IPS-20b (cell line): Measurements from ENCODE around the gene ADAT3.

Experiments used
- H3K27ac ChIP-seq: one replicate; pipeline ENCODE4 v1.5.1; 2013; ENCODE audit warnings: low read length
- H3K27me3 ChIP-seq: 2 replicates; pipeline ENCODE4 v1.6.1; 2013; ENCODE audit warnings: mild to moderate bottlenecking, low read length, inconsistent platforms; ENCODE audit not compliant: insufficient read depth
- H3K36me3 ChIP-seq: 2 replicates; pipeline ENCODE4 v1.6.1; 2013; ENCODE audit warnings: low read depth, mild to moderate bottlenecking, inconsistent platforms, low read length, moderate library complexity; ENCODE audit not compliant: insufficient read depth
- H3K4me1 ChIP-seq: 2 replicates; pipeline ENCODE4 v1.6.1; 2013; ENCODE audit warnings: mild to moderate bottlenecking, control low read depth, inconsistent platforms, low read length, moderate library complexity; ENCODE audit not compliant: insufficient read depth
- H3K4me3 ChIP-seq: 2 replicates; pipeline ENCODE4 v1.5.1; 2013; ENCODE audit warnings: mild to moderate bottlenecking, low read length, inconsistent platforms
- H3K9ac ChIP-seq: 2 replicates; pipeline ENCODE4 v1.6.1; 2013; ENCODE audit warnings: low read depth, mild to moderate bottlenecking, inconsistent platforms, low read length, moderate library complexity
- H3K9me3 ChIP-seq: 2 replicates; pipeline ENCODE4 v1.6.1; 2013; ENCODE audit warnings: mild to moderate bottlenecking, low read depth, low read length, inconsistent platforms; ENCODE audit not compliant: insufficient read depth

The ADAT3 gene

DNA sequence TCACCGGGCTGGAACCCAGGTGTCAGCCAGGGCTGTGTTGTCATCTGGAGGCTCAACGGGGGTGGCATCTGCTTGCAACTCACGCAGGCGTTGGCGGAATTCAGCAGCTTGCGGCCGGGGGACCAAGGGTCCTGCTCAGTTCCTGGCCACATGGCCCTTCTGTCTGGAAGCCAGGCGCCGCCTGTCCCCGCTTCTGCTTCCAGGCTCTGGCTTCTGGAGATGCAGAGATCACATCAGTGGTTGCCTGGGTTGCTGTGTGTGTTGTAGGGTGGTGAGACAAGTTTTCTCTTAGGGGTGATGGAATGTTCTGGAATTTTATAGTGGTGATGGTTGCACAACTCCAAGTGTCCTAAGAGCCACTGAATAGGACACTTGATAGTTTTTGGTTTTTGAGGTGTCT, 5.0 kb downstream of the ADAT3 start:
- H3K4me1 ChIP-seq: no peaks in the 10 kb centered on the region
- H3K4me3 ChIP-seq: no peak overlapping the region
- peaks cover 9% of the 10 kb centered on the region for H3K36me3 ChIP-seq
- no peaks in the 10 kb centered on the region for H3K9me3 ChIP-seq
- H3K27me3 ChIP-seq: no peaks in the 10 kb centered on the region
- no peak overlapping the region; the same call in 1 of the 2 replicates for H3K9ac ChIP-seq
- H3K27ac ChIP-seq: no peak overlapping the region

DNA sequence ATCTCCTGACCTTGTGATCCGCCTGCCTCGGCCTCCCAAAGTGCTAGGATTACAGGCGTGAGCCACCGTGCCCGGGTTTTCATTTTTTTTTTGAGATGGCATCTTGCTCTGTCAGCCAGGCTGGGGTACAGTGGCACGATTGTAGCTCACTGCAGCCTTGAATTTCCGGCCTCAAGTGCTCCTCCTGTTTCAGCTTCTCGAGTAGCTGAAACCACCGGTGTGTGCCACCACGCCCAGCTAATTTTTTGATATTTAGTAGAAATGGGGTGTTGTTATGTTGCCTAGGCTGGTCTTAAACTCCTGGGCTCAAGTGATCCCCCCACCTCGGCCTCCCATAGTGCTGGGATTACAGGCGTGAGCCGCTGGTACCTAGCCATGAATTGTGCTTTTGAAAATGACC, 5.9 kb downstream of the ADAT3 start:
- peaks cover 9% of the 10 kb centered on the region for H3K36me3 ChIP-seq
- no peaks in the 10 kb centered on the region for H3K4me1 ChIP-seq
- no peaks in the 10 kb centered on the region for H3K9me3 ChIP-seq
- H3K4me3 ChIP-seq: no peak overlapping the region
- H3K9ac ChIP-seq: no peak overlapping the region
- H3K27me3 ChIP-seq: no peaks in the 10 kb centered on the region
- no peak overlapping the region for H3K27ac ChIP-seq

DNA sequence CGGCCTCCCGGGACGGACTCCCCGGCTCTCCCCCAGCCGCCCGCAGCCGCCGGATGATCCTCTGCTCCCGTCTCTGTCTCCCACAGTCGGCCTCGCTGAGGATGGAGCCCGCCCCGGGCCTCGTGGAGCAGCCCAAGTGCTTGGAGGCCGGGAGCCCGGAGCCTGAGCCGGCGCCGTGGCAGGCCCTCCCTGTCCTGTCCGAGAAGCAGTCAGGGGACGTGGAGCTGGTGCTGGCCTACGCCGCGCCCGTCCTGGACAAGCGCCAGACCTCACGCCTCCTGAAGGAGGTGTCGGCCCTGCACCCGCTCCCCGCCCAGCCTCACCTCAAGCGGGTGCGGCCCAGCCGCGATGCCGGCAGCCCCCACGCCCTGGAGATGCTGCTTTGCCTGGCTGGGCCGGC, 6.8 kb downstream of the ADAT3 start:
- Histone ChIP-seq H3K27ac (no peak overlapping the region), H3K27me3 (no peaks in the 10 kb centered on the region), H3K4me3 (no peak overlapping the region), H3K9ac (no peak overlapping the region), H3K4me1 (no peaks in the 10 kb centered on the region), H3K9me3 (no peaks in the 10 kb centered on the region), H3K36me3 (peaks cover 14% of the 10 kb centered on the region)

DNA sequence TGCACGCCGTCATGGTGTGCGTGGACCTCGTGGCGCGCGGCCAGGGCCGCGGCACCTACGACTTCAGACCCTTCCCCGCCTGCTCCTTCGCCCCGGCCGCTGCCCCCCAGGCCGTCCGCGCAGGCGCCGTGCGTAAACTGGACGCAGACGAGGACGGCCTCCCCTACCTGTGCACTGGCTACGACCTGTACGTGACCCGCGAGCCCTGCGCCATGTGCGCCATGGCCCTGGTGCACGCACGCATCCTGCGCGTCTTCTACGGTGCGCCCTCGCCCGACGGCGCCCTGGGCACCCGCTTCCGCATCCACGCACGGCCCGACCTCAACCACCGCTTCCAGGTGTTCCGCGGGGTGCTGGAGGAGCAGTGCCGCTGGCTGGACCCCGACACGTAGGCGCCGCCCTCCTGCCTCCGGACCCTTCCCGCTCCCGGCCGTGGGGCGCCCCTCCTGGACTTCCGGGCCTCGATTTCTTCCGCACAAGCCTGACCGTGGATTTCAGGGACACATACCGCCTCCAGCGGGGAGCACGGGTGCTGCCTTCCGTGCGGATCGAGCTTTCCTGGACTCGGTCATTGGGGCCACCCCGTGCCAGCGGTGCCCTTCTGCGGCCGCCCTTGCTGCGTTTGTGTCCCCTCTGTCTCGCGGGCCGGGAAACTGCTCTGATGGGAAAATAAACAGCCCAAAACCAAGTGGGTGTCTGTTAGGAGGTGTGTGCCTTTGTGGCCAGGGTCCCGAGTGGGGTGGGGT, 7.7 kb downstream of the ADAT3 start:
- H3K4me1 ChIP-seq: no peaks in the 10 kb centered on the region

DNA sequence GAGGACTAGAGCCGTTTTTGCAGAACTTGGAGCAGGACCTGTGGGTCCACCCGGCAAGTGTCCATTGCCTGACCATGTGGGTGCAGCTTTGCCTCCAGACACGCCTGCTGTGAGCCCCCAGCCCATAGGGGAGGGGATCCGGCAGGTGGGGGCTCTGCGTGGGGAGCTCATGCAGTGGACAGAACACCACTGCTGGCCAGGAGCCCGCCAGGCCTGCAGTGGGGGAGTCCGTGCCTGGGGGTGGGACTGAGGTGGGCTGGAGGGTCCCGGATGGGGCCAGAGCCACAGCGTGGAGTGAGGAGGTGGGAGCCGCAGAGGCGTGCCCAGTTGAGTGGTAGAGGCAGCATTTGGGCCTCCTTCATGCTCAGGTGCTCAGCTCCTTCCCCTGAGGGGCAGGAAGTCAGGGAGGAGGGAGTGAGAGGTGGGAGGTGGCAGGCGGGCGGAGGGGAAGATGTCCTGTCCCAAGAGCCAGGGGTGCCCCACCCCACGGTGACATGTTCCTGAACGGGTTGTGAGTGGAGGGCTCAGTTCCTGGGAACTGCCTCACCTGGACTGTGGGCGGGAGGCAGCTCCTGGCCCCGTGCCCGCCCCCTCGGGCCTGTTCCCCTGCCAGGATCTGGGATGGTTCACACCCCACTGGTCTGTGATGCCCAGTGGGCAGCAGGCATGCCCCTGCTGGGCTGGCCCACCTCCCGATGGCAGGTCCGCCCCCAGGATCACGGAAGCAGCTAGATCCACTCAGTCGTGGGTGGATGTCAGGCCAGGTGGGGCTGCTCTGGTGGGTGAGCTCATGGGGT, 8.8 kb downstream of the ADAT3 start:
- Histone ChIP-seq H3K36me3 (peaks cover 30% of the 10 kb centered on the region), H3K9ac (no peak overlapping the region), H3K9me3 (no peaks in the 10 kb centered on the region), H3K27ac (no peak overlapping the region), H3K4me1 (no peaks in the 10 kb centered on the region), H3K4me3 (no peak overlapping the region), H3K27me3 (no peaks in the 10 kb centered on the region)

More for the DNA sequence above, 7.7 kb downstream of the ADAT3 start:
- Histone ChIP-seq H3K9me3 (no peaks in the 10 kb centered on the region), H3K4me3 (no peak overlapping the region), H3K27ac (no peak overlapping the region), H3K27me3 (no peaks in the 10 kb centered on the region), H3K36me3 (peaks cover 20% of the 10 kb centered on the region), H3K9ac (no peak overlapping the region)

DNA sequence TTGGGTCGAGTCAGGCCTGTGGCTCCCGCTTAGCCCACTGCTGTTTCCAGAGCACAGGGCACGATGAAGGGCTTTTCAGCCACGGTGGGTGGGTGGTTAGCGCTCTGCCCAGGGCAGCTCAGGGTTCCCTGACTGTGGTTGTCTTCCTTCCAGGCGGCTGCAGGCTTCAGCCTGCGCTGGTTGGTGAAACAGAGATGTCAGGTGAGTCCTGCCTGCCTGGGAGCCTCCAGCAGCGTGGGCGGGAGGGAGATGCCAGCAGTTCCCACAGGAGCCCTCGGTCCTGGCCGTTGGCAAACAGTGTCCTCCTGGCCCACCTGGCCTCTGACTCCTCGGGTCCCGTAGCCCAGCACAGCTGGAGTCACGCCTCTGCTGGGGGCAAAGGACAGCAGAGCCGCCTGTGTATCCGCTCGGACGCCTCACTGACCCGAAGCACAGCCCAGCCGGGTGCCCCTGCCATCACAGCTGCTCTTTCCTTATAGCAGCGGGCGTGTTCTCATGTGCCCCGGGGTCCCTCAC, 9.7 kb downstream of the ADAT3 start:
- peaks cover 35% of the 10 kb centered on the region for H3K36me3 ChIP-seq
- H3K4me1 ChIP-seq: no peaks in the 10 kb centered on the region
- no peaks in the 10 kb centered on the region for H3K27me3 ChIP-seq
- H3K4me3 ChIP-seq: no peak overlapping the region
- no peak overlapping the region for H3K9ac ChIP-seq
- H3K9me3 ChIP-seq: no peaks in the 10 kb centered on the region
- no peak overlapping the region for H3K27ac ChIP-seq

DNA sequence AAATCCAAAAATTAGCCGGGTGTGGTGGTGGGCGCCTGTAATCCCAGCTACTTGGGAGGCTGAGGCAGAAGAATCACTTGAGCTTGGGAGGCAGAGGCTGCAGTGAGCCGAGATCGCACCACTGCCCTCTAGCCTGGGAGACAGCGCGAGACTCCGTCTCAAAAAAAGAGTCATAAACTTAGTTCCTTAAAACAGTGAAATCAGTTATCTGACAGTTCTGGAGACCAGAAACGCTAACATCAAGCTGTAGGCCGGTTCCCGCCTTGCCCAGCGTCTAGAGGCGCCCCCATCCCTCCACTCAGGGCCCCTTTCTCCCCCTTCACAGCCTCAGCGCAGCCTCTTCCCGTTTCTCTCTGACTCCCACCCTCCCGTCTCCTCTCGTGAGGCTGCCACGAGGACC, 11.9 kb downstream of the ADAT3 start:
- H3K27me3 ChIP-seq: no peaks in the 10 kb centered on the region
- no peak overlapping the region for H3K27ac ChIP-seq
- H3K9ac ChIP-seq: no peak overlapping the region
- H3K4me1 ChIP-seq: no peaks in the 10 kb centered on the region
- peaks cover 58% of the 10 kb centered on the region for H3K36me3 ChIP-seq
- no peak overlapping the region for H3K4me3 ChIP-seq
- no peaks in the 10 kb centered on the region for H3K9me3 ChIP-seq

DNA sequence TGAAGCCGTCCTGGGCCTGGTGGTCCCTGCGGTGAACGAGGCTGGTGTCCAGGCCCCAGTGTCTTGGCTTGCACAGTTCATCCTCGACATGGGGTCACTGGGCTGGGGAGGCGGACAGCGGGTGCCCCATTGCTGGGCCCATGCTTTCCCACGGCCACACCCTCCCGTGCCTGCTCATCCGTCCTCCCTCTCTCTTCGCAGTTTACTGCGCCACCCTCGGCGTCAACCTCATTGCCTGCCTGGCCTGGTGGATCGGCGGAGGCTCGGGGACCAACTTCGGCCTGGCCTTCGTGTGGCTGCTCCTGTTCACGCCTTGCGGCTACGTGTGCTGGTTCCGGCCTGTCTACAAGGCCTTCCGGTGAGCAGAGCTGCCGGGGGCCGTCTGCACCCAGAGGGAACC, 12.7 kb downstream of the ADAT3 start:
- H3K9ac ChIP-seq: no peak overlapping the region
- no peaks in the 10 kb centered on the region for H3K9me3 ChIP-seq
- H3K27me3 ChIP-seq: no peaks in the 10 kb centered on the region
- no peak overlapping the region for H3K4me3 ChIP-seq
- no peaks in the 10 kb centered on the region for H3K4me1 ChIP-seq
- H3K27ac ChIP-seq: no peak overlapping the region
- peaks cover 63% of the 10 kb centered on the region for H3K36me3 ChIP-seq

DNA sequence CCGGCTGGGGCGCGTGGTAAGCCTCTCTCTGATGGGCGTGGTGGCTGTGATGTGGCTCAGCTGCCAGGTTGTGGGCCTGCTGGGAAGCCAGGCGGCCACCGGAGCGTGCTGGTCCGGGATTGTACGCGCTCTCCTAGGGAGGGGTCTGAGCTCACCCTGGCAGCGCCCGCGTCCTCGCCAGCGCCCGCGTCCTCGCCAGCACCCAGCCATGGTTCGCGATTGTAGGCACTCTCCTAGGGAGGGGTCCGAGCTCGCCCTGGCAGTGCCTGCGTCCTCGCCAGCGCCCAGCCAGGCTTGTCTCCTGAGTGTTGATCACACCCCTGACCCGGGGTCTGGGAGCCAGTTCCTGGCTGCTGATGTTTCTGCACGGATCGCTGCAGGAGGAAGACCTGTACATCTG, 13.8 kb downstream of the ADAT3 start:
- Histone ChIP-seq H3K36me3 (peaks cover 62% of the 10 kb centered on the region), H3K27ac (no peak overlapping the region), H3K4me3 (no peak overlapping the region), H3K4me1 (no peaks in the 10 kb centered on the region), H3K9me3 (no peaks in the 10 kb centered on the region), H3K9ac (no peak overlapping the region), H3K27me3 (no peaks in the 10 kb centered on the region)

DNA sequence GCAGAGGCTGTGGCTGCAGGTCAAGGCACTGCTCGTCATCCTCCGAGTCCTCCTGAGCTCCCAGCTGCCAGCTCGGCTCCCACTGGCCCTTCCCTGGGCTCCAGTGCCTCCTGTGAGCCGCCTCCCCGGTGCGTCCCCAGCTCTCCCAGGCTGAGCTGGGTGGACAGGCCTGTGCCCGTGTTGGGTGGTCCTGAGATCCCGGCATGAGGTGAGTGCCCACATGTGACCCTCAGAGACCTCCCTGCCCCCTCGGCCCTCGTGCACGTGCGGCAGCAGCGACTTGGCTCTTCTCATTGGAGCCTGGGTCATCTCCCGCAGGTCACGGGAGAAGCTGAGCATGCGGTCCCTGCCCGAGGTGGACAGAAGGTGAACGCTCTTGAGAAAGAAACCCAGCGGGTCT, 15.4 kb downstream of the ADAT3 start:
- Histone ChIP-seq H3K9me3 (no peaks in the 10 kb centered on the region), H3K4me1 (no peaks in the 10 kb centered on the region), H3K27ac (no peak overlapping the region), H3K4me3 (no peak overlapping the region), H3K27me3 (no peaks in the 10 kb centered on the region), H3K36me3 (peaks cover 59% of the 10 kb centered on the region), H3K9ac (no peak overlapping the region)

DNA sequence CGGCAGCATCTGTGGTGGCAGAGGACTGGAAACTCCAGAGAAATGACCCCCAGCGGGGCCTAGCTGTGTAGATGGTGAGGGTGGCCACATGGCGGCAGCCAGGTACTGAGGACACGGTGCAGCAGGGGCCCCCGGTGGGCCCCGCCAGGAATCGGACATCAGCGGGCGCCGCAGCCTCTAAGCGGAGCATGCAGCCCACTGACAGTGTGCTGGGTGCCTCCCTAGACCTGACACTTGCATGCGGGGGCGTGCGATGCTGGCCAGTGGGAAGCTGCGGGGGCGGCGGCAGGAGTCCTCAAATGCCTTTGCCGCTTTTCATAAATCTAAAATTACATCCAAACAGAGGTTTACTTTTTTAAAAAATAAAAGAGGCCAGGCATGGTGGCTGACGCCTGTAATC, 16.1 kb downstream of the ADAT3 start:
- no peak overlapping the region for H3K9ac ChIP-seq
- H3K36me3 ChIP-seq: peaks cover 58% of the 10 kb centered on the region
- H3K9me3 ChIP-seq: no peaks in the 10 kb centered on the region
- no peaks in the 10 kb centered on the region for H3K27me3 ChIP-seq
- no peak overlapping the region for H3K4me3 ChIP-seq
- no peaks in the 10 kb centered on the region for H3K4me1 ChIP-seq
- no peak overlapping the region for H3K27ac ChIP-seq

DNA sequence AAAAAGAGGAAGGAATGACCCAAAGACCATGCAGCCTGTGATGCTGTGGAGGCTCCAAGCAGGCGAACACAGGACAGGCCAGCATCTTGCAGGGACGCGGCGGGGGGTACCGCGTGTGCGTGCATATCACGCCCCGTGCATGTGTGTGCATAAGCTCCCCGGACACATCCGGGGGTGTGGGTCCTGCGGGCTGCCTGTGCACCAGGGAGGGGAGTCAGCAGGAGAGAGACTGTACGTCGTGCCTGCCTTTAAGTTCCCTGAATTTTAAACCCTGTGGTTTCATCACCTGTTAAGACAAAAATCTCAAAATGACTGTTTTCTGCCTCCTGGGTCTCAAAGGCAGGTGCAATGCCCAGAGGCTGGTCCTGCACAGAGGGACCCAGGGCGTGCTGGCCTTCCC, 16.6 kb downstream of the ADAT3 start:
- Histone ChIP-seq H3K27me3 (no peaks in the 10 kb centered on the region), H3K4me1 (no peaks in the 10 kb centered on the region), H3K4me3 (no peak overlapping the region), H3K36me3 (peaks cover 53% of the 10 kb centered on the region), H3K9me3 (no peaks in the 10 kb centered on the region), H3K9ac (no peak overlapping the region), H3K27ac (no peak overlapping the region)
